K562 (cell line): ENCODE results near the gene DCTN5. TPM values are rescaled to one million over a fixed set of nuclear protein-coding genes. Genes with fewer than 3 reads are reported as not detected.

Experiments
- ATAC-seq: fragments of 200-7000 bp; cut with Tn5 transposase; 3 replicates; pipeline ENCODE4 v1.9.1; 2020; ENCODE audit warnings: moderate library complexity
- BruUV-seq: library from RNA; stranded (reverse); fragments of 400-500 nt; replicated peaks from 2 replicates; lab custom pipeline; 2021; lab: Mats Ljungman, UMichigan
- CTCF ChIA-PET: fragments of 300-600 bp; formaldehyde crosslinking; extraction: SDS; loops from one replicate; lab custom pipeline; 2021; ENCODE audit warnings: low intra/inter-chr PET ratio; lab: Yijun Ruan, JAX
- POLR2A ChIA-PET: fragments of 300-600, 350-650 bp; sonication (Branson Sonifier 250); formaldehyde crosslinking; extraction: SDS; loops from one replicate; lab custom pipeline; 2021; ENCODE audit warnings: antibody characterized with exemption, inconsistent platforms; lab: Yijun Ruan, JAX
- DNase-seq, 4 experiments: peaks; one replicate each; pipeline versions ENCODE4 v3.0.0 to v3.0.0-alpha.2; 2011 to 2018; ENCODE audit warnings: low spot score in 3 of 4, mixed read lengths in 3 of 4; ENCODE audit errors: extremely low read depth in 1 of 4
- FAIRE-seq: peaks from 2 replicates; lab custom pipeline; 2011; peaks lifted over from hg19 to GRCh38; lab: Jason Lieb, UNC
- H2AFZ ChIP-seq: 2 replicates; pipeline ENCODE4 v1.6.0; 2011; ENCODE audit warnings: low read depth, low read length, control low read depth, inconsistent platforms
- H3K27ac ChIP-seq: fragments of 200-600 bp; 3 replicates; pipeline ENCODE4 v1.8.0; 2011; ENCODE audit warnings: low read depth, mild to moderate bottlenecking, control low read depth, inconsistent platforms, low read length, moderate library complexity, mixed read lengths; ENCODE audit errors: extremely low read depth
- H3K27me3 ChIP-seq, 2 experiments: fragments of 300-600 bp in 1 of 2; 2 replicates in 1 of 2; 3 replicates in 1 of 2; pipeline versions ENCODE4 v1.6.0 to v1.8.0; 2011; ENCODE audit warnings: inconsistent platforms in 2 of 2, low read length in 2 of 2, mild to moderate bottlenecking in 1 of 2, mixed read lengths in 1 of 2, moderate library complexity in 1 of 2; ENCODE audit not compliant: control insufficient read depth in 2 of 2, insufficient read depth in 2 of 2
- H3K36me3 ChIP-seq: fragments of 300-600 bp; 3 replicates; pipeline ENCODE4 v1.8.0; 2011; ENCODE audit warnings: mild to moderate bottlenecking, low read length, inconsistent platforms; ENCODE audit not compliant: control insufficient read depth, insufficient read depth
- H3K4me1 ChIP-seq, 2 experiments: fragments of 200-600 bp in 1 of 2; replicated peaks in 1 of 2; 2 replicates in 1 of 2; 3 replicates in 1 of 2; pipeline versions ENCODE4 v1.5.1 to v1.8.0; 2011; ENCODE audit warnings: inconsistent platforms in 2 of 2, low read length in 2 of 2, mild to moderate bottlenecking in 1 of 2, mixed read lengths in 1 of 2, moderate library complexity in 1 of 2; ENCODE audit not compliant: control insufficient read depth in 2 of 2, insufficient read depth in 2 of 2
- H3K4me2 ChIP-seq: 2 replicates; pipeline ENCODE4 v1.6.1; 2011; ENCODE audit warnings: low read length, control low read depth, inconsistent platforms, mixed read lengths; ENCODE audit not compliant: insufficient read depth
- H3K4me3 ChIP-seq: fragments of 200-600 bp; sonication (generic), shearing (Covaris generic); 2 replicates; pipeline ENCODE4 v1.5.1; 2016; ENCODE audit warnings: control low read depth, inconsistent platforms
- H3K79me2 ChIP-seq: fragments of 200-600 bp; 3 replicates; pipeline ENCODE4 v1.8.0; 2011; ENCODE audit warnings: low read length, inconsistent platforms; ENCODE audit not compliant: control insufficient read depth, insufficient read depth
- H3K9ac ChIP-seq, 2 experiments: 2 replicates each; pipeline versions ENCODE4 v1.6.0 to v1.6.1; 2011; ENCODE audit warnings: low read depth in 2 of 2, low read length in 2 of 2, control low read depth in 1 of 2, inconsistent platforms in 1 of 2, mild to moderate bottlenecking in 1 of 2, mixed read lengths in 1 of 2; ENCODE audit not compliant: insufficient read depth in 1 of 2
- H3K9me1 ChIP-seq: one replicate; pipeline ENCODE4 v1.6.0; 2011; ENCODE audit warnings: inconsistent platforms, mild to moderate bottlenecking, low read length, moderate library complexity; ENCODE audit not compliant: control insufficient read depth, insufficient read depth
- H3K9me3 ChIP-seq: replicated peaks from 2 replicates; pipeline ENCODE4 v1.5.1; 2011; ENCODE audit warnings: low read depth, low read length, inconsistent platforms; ENCODE audit not compliant: control insufficient read depth, insufficient read depth
- H4K20me1 ChIP-seq: replicated peaks from 2 replicates; pipeline ENCODE4 v1.6.1; 2011; ENCODE audit warnings: low read length, inconsistent platforms, mixed read lengths; ENCODE audit not compliant: control insufficient read depth, insufficient read depth
- ADNP ChIP-seq: fragments of 200-800 bp; sonication (Bioruptor generic); IDR thresholded peaks from 2 replicates; pipeline ENCODE4 v1.6.1; 2016; ENCODE audit warnings: missing genetic modification characterization, missing compliant biosample characterization
- BCOR ChIP-seq: fragments of 450-650 bp; IDR thresholded peaks from 2 replicates; pipeline ENCODE4 v1.6.1; 2016
- CBX3 ChIP-seq, 2 experiments: IDR thresholded peaks; 1 replicate in 1 of 2; 2 replicates in 1 of 2; pipeline ENCODE4 v1.6.1; 2012; ENCODE audit warnings: inconsistent platforms in 2 of 2, low read length in 2 of 2, borderline replicate concordance in 1 of 2, control low read depth in 1 of 2
- CHD4 ChIP-seq: fragments of 200-600 bp; sonication (generic); IDR thresholded peaks from 3 replicates; pipeline ENCODE4 v1.6.1; 2012; ENCODE audit warnings: low read depth, mild to moderate bottlenecking, mixed read lengths, low read length, inconsistent platforms; ENCODE audit not compliant: insufficient read depth, insufficient replicate concordance, poor library complexity, severe bottlenecking
- KDM1A ChIP-seq, 2 experiments: fragments of 450-650 bp; IDR thresholded peaks; 2 replicates each; pipeline ENCODE4 v1.6.1; 2016; ENCODE audit warnings: mild to moderate bottlenecking in 2 of 2
- POLR2H ChIP-seq: IDR thresholded peaks from 2 replicates; pipeline ENCODE4 v1.6.1; 2016; ENCODE audit warnings: missing genetic modification characterization, low read depth, mild to moderate bottlenecking, control low read depth, missing compliant biosample characterization, moderate library complexity
- RBM25 ChIP-seq: fragments of 200-400 bp; formaldehyde crosslinking; IDR thresholded peaks from 2 replicates; pipeline ENCODE4 v1.6.1; 2018; ENCODE audit warnings: low read length, low read depth, moderate library complexity; ENCODE audit not compliant: severe bottlenecking
- SREBF2 ChIP-seq: sonication (generic); formaldehyde crosslinking; IDR thresholded peaks from 2 replicates; pipeline ENCODE4 v1.4.0; 2020; ENCODE audit warnings: mild to moderate bottlenecking, missing genetic modification reagents
- TRIM24 ChIP-seq, 2 experiments: fragments of 450-650 bp; IDR thresholded peaks; 2 replicates each; pipeline ENCODE4 v1.6.1; 2016
- TRIM28 ChIP-seq: fragments of 450-650 bp; IDR thresholded peaks from 2 replicates; pipeline ENCODE4 v1.6.1; 2017
- WGBS: fragments of 100-300 bp; shearing (Covaris generic); methylation state at CpG from one replicate; pipeline ENCODE4 v1.1.6; 2016; ENCODE audit warnings: low coverage, mixed read lengths; ENCODE audit not compliant: insufficient coverage; ENCODE audit errors: missing lambda C conversion rate; 5-methylcytosine and 5-hydroxymethylcytosine counted together
- in situ Hi-C: fragments of 300-500 bp; cut with MboI; formaldehyde crosslinking; loops from 4 replicates; pipeline ENCODE4 v1.15.0; 2018; ENCODE audit warnings: inconsistent platforms, mixed read lengths
- intact Hi-C: fragments of 100-400 bp; cut with micrococcal nuclease; formaldehyde crosslinking; loops from 2 replicates; pipeline ENCODE4 v1.14.2; 2022
- polyA plus RNA-seq, 8 experiments: library from polyadenylated mRNA; depleted of rRNA in 4 of 8; stranded (reverse) in 5 of 8; unstranded in 3 of 8; fragments of >200 nt; fragmentation: Nextera tagmentation in 2 of 8; fragmentation: Illumina TruSeq in 1 of 8; extraction: Ambion mirVana in 2 of 8; extraction: Trizol in 1 of 8; gene quantifications; 2 replicates each; pipeline versions ENCODE4 v1.2.1 to v1.2.3, GENCODE V29; 2011 to 2014; ENCODE audit warnings: inconsistent platforms in 1 of 8, missing spikeins in 1 of 8
- total RNA-seq, 7 experiments: library from RNA; depleted of rRNA in 6 of 7; stranded (reverse); fragments of >200 nt in 6 of 7; fragmentation: Illumina TruSeq in 2 of 7; extraction: Trizol in 2 of 7; gene quantifications; 2 replicates each; pipeline versions ENCODE4 v1.2.1 to v1.2.3, GENCODE V29; 2011 to 2021; ENCODE audit warnings: low replicate concordance in 1 of 7
- TF ChIP-seq, protein P1 (sequence below): fragments of 250-450 bp; sonication (Bioruptor Pico); IDR thresholded peaks from 2 replicates; pipeline ENCODE4 v1.8.0; 2021; ENCODE audit warnings: moderate library complexity, mild to moderate bottlenecking, inconsistent platforms
- TF ChIP-seq, protein P2 (sequence below): IDR thresholded peaks from 3 replicates; pipeline ENCODE4 v1.6.1; 2011; ENCODE audit warnings: borderline replicate concordance, mild to moderate bottlenecking; ENCODE audit not compliant: insufficient read length, insufficient read depth
- TF ChIP-seq, protein P3 (sequence below), 2 experiments: fragments of 250-450 bp in 1 of 2; fragments of 450-650 bp in 1 of 2; sonication (Bioruptor Pico) in 1 of 2; IDR thresholded peaks; 2 replicates each; pipeline versions ENCODE4 v1.6.1 to v1.8.0; 2016 to 2021; ENCODE audit warnings: mild to moderate bottlenecking in 2 of 2, moderate library complexity in 2 of 2, missing compliant biosample characterization in 1 of 2, missing genetic modification characterization in 1 of 2
- TF ChIP-seq, protein P4 (sequence below): fragments of 250-450 bp; sonication (Bioruptor Pico); IDR thresholded peaks from 2 replicates; pipeline ENCODE4 v1.4.0; 2020

The DCTN5 gene
- total and polyA plus RNA-seq, 9 of the 15 experiments (the other 6 are each of a cell fraction or from before 2014, with no cell fraction given) = 35.8 to 149 (median 75.9) TPM

DNA sequence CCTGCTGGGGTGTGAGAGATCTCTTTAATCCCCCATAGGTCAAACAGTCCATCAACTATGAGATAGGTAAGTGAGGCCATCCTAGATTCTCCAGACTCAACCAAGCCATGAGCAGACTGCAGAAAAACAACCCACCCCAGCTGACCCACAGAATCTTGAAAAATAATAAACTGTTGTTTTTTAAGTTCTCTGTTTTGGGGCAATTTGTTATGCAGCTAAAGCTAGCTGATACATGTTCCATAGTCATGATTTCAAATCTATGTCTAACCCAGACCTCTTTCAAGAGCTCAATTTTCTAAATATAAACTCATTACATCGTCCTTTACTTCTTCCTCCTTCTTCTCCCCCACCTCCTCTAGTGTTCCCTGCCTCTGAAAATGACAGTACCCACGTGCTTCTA is 61.7 kb downstream of the DCTN5 start:
- intact Hi-C loops = no loop called here
- no TSS peak for BruUV-seq
- Histone ChIP-seq H3K27ac (no peak overlapping the region), H3K4me1 (peaks cover 9 to 13% of the 10 kb centered on the region in 2 experiments; a peak in 4 of 5 replicates), H3K36me3 (no peaks in the 10 kb centered on the region), H3K4me3 (no peak overlapping the region), H3K9ac (no peak overlapping the region), H3K9me1 (no peaks in the 10 kb centered on the region), H3K4me2 (no peak overlapping the region), H3K79me2 (no peaks in the 10 kb centered on the region), H3K9me3 (peaks cover 3% of the 10 kb centered on the region), H3K27me3 (no peaks in the 10 kb centered on the region), H4K20me1 (no peaks in the 10 kb centered on the region), H2AFZ (no peak overlapping the region)
- TF ChIP-seq CHD4 (peak; percentile 29), TRIM24 (IDR thresholded peaks at IDR 0.05) (peak in 1 of 2 experiments; percentile 37; a peak in 1 of 4 replicates), RBM25 (peak; percentile 86), TRIM28 (peak; percentile 83), SREBF2 (CRISPR knock-in tag) (no peak), POLR2H (tag) (no peak), BCOR (peak; percentile 94), ADNP (peak; percentile 77), KDM1A (IDR thresholded peaks at IDR 0.05) (peak; percentile 61 to 69; a peak in 3 of 4 replicates), CBX3 (IDR thresholded peaks at IDR 0.05; ENCODE audit: borderline replicate concordance in 1 of 2, low read length in 2 of 2) (peak in 1 of 2 experiments; percentile 86; a peak in 2 of 3 replicates)
- TF ChIP-seq, protein P1, sequence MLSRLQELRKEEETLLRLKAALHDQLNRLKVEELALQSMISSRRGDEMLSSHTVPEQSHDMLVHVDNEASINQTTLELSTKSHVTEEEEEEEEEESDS = no peak
- TF ChIP-seq, protein P2, sequence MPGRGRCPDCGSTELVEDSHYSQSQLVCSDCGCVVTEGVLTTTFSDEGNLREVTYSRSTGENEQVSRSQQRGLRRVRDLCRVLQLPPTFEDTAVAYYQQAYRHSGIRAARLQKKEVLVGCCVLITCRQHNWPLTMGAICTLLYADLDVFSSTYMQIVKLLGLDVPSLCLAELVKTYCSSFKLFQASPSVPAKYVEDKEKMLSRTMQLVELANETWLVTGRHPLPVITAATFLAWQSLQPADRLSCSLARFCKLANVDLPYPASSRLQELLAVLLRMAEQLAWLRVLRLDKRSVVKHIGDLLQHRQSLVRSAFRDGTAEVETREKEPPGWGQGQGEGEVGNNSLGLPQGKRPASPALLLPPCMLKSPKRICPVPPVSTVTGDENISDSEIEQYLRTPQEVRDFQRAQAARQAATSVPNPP = no peak
- TF ChIP-seq, protein P3, sequence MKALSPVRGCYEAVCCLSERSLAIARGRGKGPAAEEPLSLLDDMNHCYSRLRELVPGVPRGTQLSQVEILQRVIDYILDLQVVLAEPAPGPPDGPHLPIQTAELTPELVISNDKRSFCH (CRISPR knock-in tag; IDR thresholded peaks at IDR 0.05) = no peak
- TF ChIP-seq, protein P3 (tag; IDR thresholded peaks at IDR 0.05) = no peak
- TF ChIP-seq, protein P4, sequence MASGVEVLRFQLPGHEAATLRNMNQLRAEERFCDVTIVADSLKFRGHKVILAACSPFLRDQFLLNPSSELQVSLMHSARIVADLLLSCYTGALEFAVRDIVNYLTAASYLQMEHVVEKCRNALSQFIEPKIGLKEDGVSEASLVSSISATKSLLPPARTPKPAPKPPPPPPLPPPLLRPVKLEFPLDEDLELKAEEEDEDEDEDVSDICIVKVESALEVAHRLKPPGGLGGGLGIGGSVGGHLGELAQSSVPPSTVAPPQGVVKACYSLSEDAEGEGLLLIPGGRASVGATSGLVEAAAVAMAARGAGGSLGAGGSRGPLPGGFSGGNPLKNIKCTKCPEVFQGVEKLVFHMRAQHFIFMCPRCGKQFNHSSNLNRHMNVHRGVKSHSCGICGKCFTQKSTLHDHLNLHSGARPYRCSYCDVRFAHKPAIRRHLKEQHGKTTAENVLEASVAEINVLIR (CRISPR knock-in tag) = no peak
- no peak for FAIRE-seq
- ChIA-PET POLR2A (interaction anchor here (0.7 kb wide), 1 partner anchor 9 kb away, joined by 3 read pairs; no protein-coding TSS in a partner anchor), CTCF (no interaction called here)
- in situ Hi-C loops = no loop called here
- no peak for ATAC-seq
- no peak for DNase-seq
- 3% methylated on average over 2 of the region's 2 CpGs for WGBS
